B cell (primary cell): ENCODE data around the gene BAHCC1. TPM values are rescaled to one million over a fixed set of nuclear protein-coding genes. Genes with fewer than 3 reads are reported as not detected.

Experiments
- ATAC-seq: fragments of 200-7000 bp; cut with Tn5 transposase; one replicate; pipeline ENCODE4 v1.10.0; 2021; ENCODE audit warnings: low read depth, mild to moderate bottlenecking, moderate number of reproducible peaks, moderate library complexity
- CTCF ChIA-PET: fragments of 350-600 bp; sonication (Branson Sonifier 250); formaldehyde crosslinking; loops from one replicate; lab custom pipeline; 2021; ENCODE audit warnings: antibody characterized with exemption, inconsistent platforms; lab: Charles Lee
- POLR2A ChIA-PET: fragments of 350-600 bp; sonication (Branson Sonifier 250); formaldehyde crosslinking; loops from one replicate; lab custom pipeline; 2021; ENCODE audit warnings: antibody characterized with exemption; lab: Charles Lee
- DNase-seq: peaks from one replicate; pipeline ENCODE4 v3.0.0; 2013
- H2AFZ ChIP-seq: 2 replicates; pipeline ENCODE4 v1.6.1; 2012; ENCODE audit warnings: mild to moderate bottlenecking, low read depth, low read length; ENCODE audit not compliant: insufficient read depth, poor library complexity, severe bottlenecking
- H3K27ac ChIP-seq, 2 donors: 1 replicate in 1 of 2; 2 replicates in 1 of 2; pipeline ENCODE4 v1.5.1; 2012 to 2013; ENCODE audit warnings: low read length in 2 of 2, mild to moderate bottlenecking in 2 of 2, moderate library complexity in 1 of 2
- H3K27me3 ChIP-seq, 4 experiments: fragments of 200-600 bp in 1 of 4; sonication (generic) in 1 of 4; replicated peaks in 1 of 4; 1 replicate in 2 of 4; 2 replicates in 2 of 4; pipeline versions ENCODE4 v1.6.1 to v1.7.0; 2013 to 2016; ENCODE audit warnings: low read length in 3 of 4, mild to moderate bottlenecking in 2 of 4, mixed read lengths in 1 of 4, moderate library complexity in 1 of 4; ENCODE audit not compliant: insufficient read depth in 4 of 4, control insufficient read depth in 3 of 4; ENCODE audit errors: control extremely low read depth in 1 of 4
- H3K36me3 ChIP-seq, 2 experiments: replicated peaks in 1 of 2; 1 replicate in 1 of 2; 2 replicates in 1 of 2; pipeline versions ENCODE4 v1.6.1 to v1.7.1; 2013; ENCODE audit warnings: low read length in 1 of 2; ENCODE audit not compliant: insufficient read depth in 2 of 2, control insufficient read depth in 1 of 2; ENCODE audit errors: control extremely low read depth in 1 of 2, extremely low read depth in 1 of 2
- H3K4me1 ChIP-seq, 2 donors: fragments of 200-600 bp in 1 of 2; sonication (generic) in 1 of 2; 1 replicate in 1 of 2; 2 replicates in 1 of 2; pipeline versions ENCODE4 v1.5.1 to v1.6.1; 2013 to 2017; ENCODE audit warnings: low read length in 2 of 2; ENCODE audit not compliant: control insufficient read depth in 2 of 2, insufficient read depth in 2 of 2
- H3K4me2 ChIP-seq: replicated peaks from 2 replicates; pipeline ENCODE3; 2012; ENCODE audit warnings: mild to moderate bottlenecking, low read depth, low read length; ENCODE audit not compliant: poor library complexity, severe bottlenecking
- H3K4me3 ChIP-seq, 5 experiments: fragments of 200-600 bp in 1 of 5; sonication (generic) in 1 of 5; 1 replicate in 3 of 5; 2 replicates in 2 of 5; pipeline versions ENCODE4 v1.5.1 to v1.7.0; 2011 to 2016; ENCODE audit warnings: low read length in 4 of 5, mild to moderate bottlenecking in 4 of 5, low read depth in 2 of 5, control low read depth in 1 of 5, moderate library complexity in 1 of 5; ENCODE audit not compliant: insufficient read depth in 1 of 5; ENCODE audit errors: control extremely low read depth in 1 of 5, extremely low read depth in 1 of 5
- H3K79me2 ChIP-seq: fragments of 200-600 bp; sonication (generic); one replicate; pipeline ENCODE4 v1.6.0; 2016; ENCODE audit warnings: low read length; ENCODE audit not compliant: control insufficient read depth, insufficient read depth
- H3K9ac ChIP-seq: fragments of 200-600 bp; sonication (generic); 2 replicates; pipeline ENCODE4 v1.6.1; 2017; ENCODE audit warnings: mild to moderate bottlenecking, low read length, moderate library complexity
- H3K9me3 ChIP-seq, 3 donors: one replicate each; pipeline versions ENCODE4 v1.6.1 to v1.7.1; 2013; ENCODE audit warnings: low read length in 2 of 3; ENCODE audit not compliant: control insufficient read depth in 2 of 3, insufficient read depth in 1 of 3; ENCODE audit errors: control extremely low read depth in 1 of 3
- H4K20me1 ChIP-seq: 2 replicates; pipeline ENCODE4 v1.6.0; 2012; ENCODE audit warnings: mild to moderate bottlenecking, low read length; ENCODE audit not compliant: insufficient read depth, control insufficient read depth, poor library complexity, severe bottlenecking
- H3K27ac Mint-ChIP-seq: one replicate; pipeline ENCODE4 v1.8.0; 2021; ENCODE audit warnings: mixed read lengths
- H3K27me3 Mint-ChIP-seq: one replicate; pipeline ENCODE4 v1.8.0; 2021; ENCODE audit warnings: mixed read lengths
- H3K4me1 Mint-ChIP-seq: one replicate; pipeline ENCODE4 v1.8.0; 2021; ENCODE audit warnings: mixed read lengths
- H3K4me3 Mint-ChIP-seq: one replicate; pipeline ENCODE4 v1.8.0; 2021; ENCODE audit warnings: mixed read lengths
- H3K9me3 Mint-ChIP-seq: one replicate; pipeline ENCODE4 v1.8.0; 2022; ENCODE audit warnings: mixed read lengths; ENCODE audit not compliant: insufficient read depth
- CTCF ChIP-seq: fragments of 200-600 bp; IDR thresholded peaks from one replicate; pipeline ENCODE4 v1.8.0; 2022; ENCODE audit warnings: antibody characterized with exemption, mild to moderate bottlenecking
- EZH2 ChIP-seq: IDR thresholded peaks from 2 replicates; pipeline ENCODE4 v1.6.1; 2012; ENCODE audit warnings: borderline replicate concordance, low read depth, mild to moderate bottlenecking, moderate library complexity, low read length; ENCODE audit not compliant: insufficient read depth, poor library complexity, severe bottlenecking
- WGBS: methylation state at CpG from one replicate; pipeline ENCODE4 v1.1.5; 2013; ENCODE audit warnings: missing lambda C conversion rate; ENCODE audit not compliant: insufficient coverage; 5-methylcytosine and 5-hydroxymethylcytosine counted together
- intact Hi-C: fragments of 100-400 bp; cut with micrococcal nuclease; formaldehyde crosslinking; loops from one replicate; pipeline ENCODE4 v1.10.0; 2022
- polyA plus RNA-seq: library from polyadenylated mRNA; depleted of rRNA; stranded (reverse); fragments of >200 nt; gene quantifications from 2 replicates; pipeline ENCODE4 v1.2.3, GENCODE V29; 2012
- total RNA-seq, 2 donors: library from RNA; stranded (reverse); fragments of 120-200 nt in 1 of 2; gene quantifications; 1 replicate in 1 of 2; 2 replicates in 1 of 2; pipeline versions ENCODE4 v1.2.3 to v1.2.4, GENCODE V29; 2013 to 2022

The BAHCC1 gene
- total and polyA plus RNA-seq, 2 donors (not counting 1 experiment from before 2014, with no cell fraction given), result 0.12 to 0.48 TPM

- no peaks in the 10 kb centered on the region for H4K20me1 ChIP-seq
- H3K79me2 ChIP-seq, result peaks cover 22% of the 10 kb centered on the region
Measured at GRCh38 chr17:81405411-81405872, 10.2 kb downstream of the BAHCC1 start.

More at GRCh38 chr17:81405411-81405872, 10.2 kb downstream of the BAHCC1 start:
- ATAC-seq (no peak), DNase-seq (no peak)
- Histone ChIP-seq H2AFZ (no peak overlapping the region), H3K9ac (no peak overlapping the region), H3K4me3 (no peak overlapping the region), H3K4me1 (peaks cover 14 to 16% of the 10 kb centered on the region in 2 donors), H3K27ac (no peak overlapping the region), H3K4me2 (no peak overlapping the region), H3K9me3 (peaks cover 0 to 12% (median 0%) of the 10 kb centered on the region in 3 donors), H3K36me3 (no peaks in the 10 kb centered on the region), H3K27me3 (peaks cover 0 to 37% (median 22%) of the 10 kb centered on the region in 4 experiments)
- Mint-ChIP-seq H3K4me1 (peaks cover 4% of the 10 kb centered on the region), H3K27me3 (peaks cover 45% of the 10 kb centered on the region), H3K27ac (no peak overlapping the region), H3K9me3 (no peaks in the 10 kb centered on the region), H3K4me3 (no peak overlapping the region)
- CTCF ChIA-PET, result interaction anchor here (1.0 kb wide), 1 partner anchor 79 kb away, joined by 4 read pairs; no protein-coding TSS in a partner anchor
- no peak for TF ChIP-seq CTCF
- TF ChIP-seq EZH2, result no peak
- intact Hi-C loops, result no loop called here
- POLR2A ChIA-PET, result no interaction called here
- WGBS, result 78% methylated on average over 7 of the region's 7 CpGs
